Endothelial cell of umbilical vein (primary cell): Measurements from ENCODE around the gene CYGB. TPM values are rescaled to one million over a fixed set of nuclear protein-coding genes. Genes with fewer than 3 reads are reported as not detected.

Source experiments
- BruUV-seq: library from RNA; stranded (reverse); fragments of 400-500 nt; replicated peaks from 2 replicates; lab custom pipeline; 2021; lab: Mats Ljungman, UMichigan
- CTCF ChIA-PET: fragments of 300-600, 350-600 bp; sonication (Branson Sonifier 250); formaldehyde crosslinking; loops from one replicate; lab custom pipeline; 2021; ENCODE audit warnings: antibody characterized with exemption, inconsistent platforms; lab: Charles Lee
- POLR2A ChIA-PET: fragments of 300-600, 350-600 bp; sonication (Branson Sonifier 250); formaldehyde crosslinking; loops from one replicate; lab custom pipeline; 2021; ENCODE audit warnings: antibody characterized with exemption, inconsistent platforms; lab: Charles Lee
- DNase-seq: peaks from one replicate; pipeline ENCODE4 v3.0.0-alpha.2; 2011; ENCODE audit warnings: low read depth, low spot score
- FAIRE-seq: peaks from 2 replicates; lab custom pipeline; 2011; peaks lifted over from hg19 to GRCh38; lab: Jason Lieb, UNC
- H2AFZ ChIP-seq: 2 replicates; pipeline ENCODE4 v1.6.0; 2012; ENCODE audit warnings: low read depth, low read length, control low read depth, inconsistent platforms
- H3K27ac ChIP-seq: 2 replicates; pipeline ENCODE4 v1.5.1; 2011; ENCODE audit warnings: low read depth, mild to moderate bottlenecking, control low read depth, low read length, moderate library complexity; ENCODE audit not compliant: insufficient read depth
- H3K27me3 ChIP-seq, 2 experiments: 2 replicates each; pipeline versions ENCODE4 v1.6.0 to v1.6.1; 2011; ENCODE audit warnings: low read length in 2 of 2, mixed read lengths in 1 of 2; ENCODE audit not compliant: control insufficient read depth in 2 of 2, insufficient read depth in 2 of 2
- H3K36me3 ChIP-seq, 2 experiments: 2 replicates in 1 of 2; 3 replicates in 1 of 2; pipeline ENCODE4 v1.5.1; 2011; ENCODE audit warnings: low read length in 2 of 2, mild to moderate bottlenecking in 1 of 2, moderate library complexity in 1 of 2; ENCODE audit not compliant: control insufficient read depth in 2 of 2, insufficient read depth in 2 of 2; ENCODE audit errors: extremely low read depth in 1 of 2
- H3K4me1 ChIP-seq: 3 replicates; pipeline ENCODE4 v1.5.1; 2011; ENCODE audit warnings: mild to moderate bottlenecking, low read length; ENCODE audit not compliant: control insufficient read depth, insufficient read depth; ENCODE audit errors: extremely low read depth
- H3K4me2 ChIP-seq: 2 replicates; pipeline ENCODE4 v1.6.1; 2011; ENCODE audit warnings: low read length, control low read depth, mixed read lengths; ENCODE audit not compliant: insufficient read depth
- H3K4me3 ChIP-seq, 3 experiments: fragments of 200-600 bp in 1 of 3; sonication (generic), shearing (Covaris generic) in 1 of 3; replicated peaks in 1 of 3; 2 replicates each; pipeline ENCODE4 v1.5.1; 2011 to 2016; ENCODE audit warnings: control low read depth in 3 of 3, low read length in 3 of 3, mild to moderate bottlenecking in 2 of 3, inconsistent platforms in 1 of 3, low read depth in 1 of 3, moderate library complexity in 1 of 3; ENCODE audit not compliant: insufficient read depth in 1 of 3
- H3K79me2 ChIP-seq: 2 replicates; pipeline ENCODE4 v1.6.0; 2012; ENCODE audit warnings: low read length, inconsistent platforms; ENCODE audit not compliant: control insufficient read depth, insufficient read depth
- H3K9ac ChIP-seq: replicated peaks from 2 replicates; pipeline ENCODE3; 2011; ENCODE audit warnings: low read length, control low read depth; ENCODE audit not compliant: insufficient read depth; ENCODE audit errors: extremely low read depth
- H3K9me1 ChIP-seq: replicated peaks from 3 replicates; pipeline ENCODE4 v1.6.0; 2011; ENCODE audit warnings: mild to moderate bottlenecking, low read length; ENCODE audit not compliant: control insufficient read depth, insufficient read depth; ENCODE audit errors: extremely low read depth
- H3K9me3 ChIP-seq: replicated peaks from 2 replicates; pipeline ENCODE4 v1.5.1; 2012; ENCODE audit warnings: low read length, inconsistent platforms; ENCODE audit not compliant: control insufficient read depth, insufficient read depth
- H4K20me1 ChIP-seq: replicated peaks from 2 replicates; pipeline ENCODE3; 2011; ENCODE audit warnings: mild to moderate bottlenecking, low read length; ENCODE audit not compliant: control insufficient read depth, insufficient read depth; ENCODE audit errors: extremely low read depth
- CTCF ChIP-seq, 2 donors: IDR thresholded peaks; 1 replicate in 1 of 2; 2 replicates in 1 of 2; pipeline ENCODE4 v1.5.1; 2011; ENCODE audit warnings: low read length in 2 of 2, mild to moderate bottlenecking in 2 of 2, moderate library complexity in 2 of 2, control low read depth in 1 of 2, inconsistent platforms in 1 of 2, low read depth in 1 of 2; ENCODE audit not compliant: insufficient read depth in 1 of 2; ENCODE audit errors: extremely low read depth in 1 of 2
- EZH2 ChIP-seq: IDR thresholded peaks from 2 replicates; pipeline ENCODE4 v1.6.1; 2012; ENCODE audit warnings: borderline replicate concordance, low read depth, mild to moderate bottlenecking, moderate library complexity, low read length, inconsistent platforms; ENCODE audit not compliant: severe bottlenecking
- FOS ChIP-seq: IDR thresholded peaks from 2 replicates; pipeline ENCODE4 v1.6.1; 2011; ENCODE audit warnings: mild to moderate bottlenecking, low read length, moderate library complexity, borderline replicate concordance; ENCODE audit not compliant: insufficient read depth
- GATA2 ChIP-seq: IDR thresholded peaks from 2 replicates; pipeline ENCODE4 v1.7.0; 2011; ENCODE audit warnings: low read depth, mild to moderate bottlenecking, moderate library complexity, mixed read lengths, low read length; ENCODE audit not compliant: insufficient read length, insufficient read depth
- JUN ChIP-seq: IDR thresholded peaks from 2 replicates; pipeline ENCODE4 v1.6.1; 2011; ENCODE audit warnings: borderline replicate concordance, low read depth; ENCODE audit not compliant: insufficient read length, insufficient read depth
- MAX ChIP-seq: IDR thresholded peaks from 2 replicates; pipeline ENCODE4 v1.6.1; 2011; ENCODE audit not compliant: insufficient read depth, insufficient read length
- MYC ChIP-seq: IDR thresholded peaks from one replicate; pipeline ENCODE4 v1.6.1; 2011; ENCODE audit warnings: mild to moderate bottlenecking, low read depth, low read length
- POLR2A ChIP-seq: IDR thresholded peaks from 2 replicates; pipeline ENCODE4 v1.6.1; 2012; ENCODE audit warnings: low read depth, mild to moderate bottlenecking, control low read depth, low read length
- POLR2AphosphoS5 ChIP-seq: IDR thresholded peaks from 2 replicates; pipeline ENCODE4 v1.6.1; 2012; ENCODE audit warnings: low read depth, mild to moderate bottlenecking, control low read depth, low read length, moderate library complexity; ENCODE audit not compliant: insufficient read depth
- dilution Hi-C: fragments of 300-500 bp; cut with MboI; formaldehyde crosslinking; loops from one replicate; pipeline ENCODE4 v1.15.0; 2019; ENCODE audit warnings: low sequenced_read_pairs; ENCODE audit not compliant: extremely low pct_ligation_motif_present
- intact Hi-C: fragments of 100-400 bp; cut with micrococcal nuclease; formaldehyde crosslinking; loops from one replicate; pipeline ENCODE4 v1.10.0; 2022
- polyA plus RNA-seq, 4 experiments: library from polyadenylated mRNA; depleted of rRNA in 3 of 4; stranded (reverse) in 3 of 4; unstranded in 1 of 4; fragments of >200 nt; gene quantifications; 2 replicates each; pipeline versions ENCODE4 v1.2.1 to v1.2.3, GENCODE V29; 2011 to 2012; ENCODE audit warnings: missing spikeins in 1 of 4
- total RNA-seq: library from RNA; stranded (reverse); gene quantifications from 2 replicates; pipeline ENCODE4 v1.2.3, GENCODE V29; 2021

The CYGB gene
- total and polyA plus RNA-seq, 2 donors (not counting 3 experiments of a cell fraction or from before 2014, with no cell fraction given) = 0.22 to 0.91 TPM

GRCh38 chr17:76554131-76554530 is 16.6 kb upstream of the CYGB start:
- ChIA-PET CTCF (interaction anchor here (1.4 kb wide), 1 partner anchor 127 kb away, joined by 3 read pairs; no protein-coding TSS in a partner anchor), POLR2A (no interaction called here)
- no peak overlapping the region for H3K27ac ChIP-seq
- BruUV-seq = no TSS peak
- TF ChIP-seq GATA2 (no peak), JUN (no peak), EZH2 (no peak), CTCF (IDR thresholded peaks at IDR 0.05; ENCODE audit: extremely low read depth in 1 of 2, insufficient read depth in 1 of 2, low read depth in 1 of 2, low read length in 2 of 2) (no peak), POLR2A (no peak), POLR2AphosphoS5 (no peak), MAX (no peak), MYC (no peak), FOS (no peak)
- FAIRE-seq (no peak), DNase-seq (no peak)
- H2AFZ ChIP-seq = no peak overlapping the region
- dilution Hi-C loops (no loop called here), intact Hi-C loops (no loop called here)
- no peak overlapping the region for H3K4me2 ChIP-seq
- H3K4me3 ChIP-seq = no peak overlapping the region
- no peak overlapping the region for H3K9ac ChIP-seq
- no peaks in the 10 kb centered on the region for H3K9me3 ChIP-seq
- H3K9me1 ChIP-seq = no peaks in the 10 kb centered on the region
- no peaks in the 10 kb centered on the region for H4K20me1 ChIP-seq
- peaks cover 0 to 3% of the 10 kb centered on the region in 2 experiments for H3K27me3 ChIP-seq
- H3K4me1 ChIP-seq = peaks cover 9% of the 10 kb centered on the region
- H3K79me2 ChIP-seq = peaks cover 15% of the 10 kb centered on the region
- no peaks in the 10 kb centered on the region for H3K36me3 ChIP-seq
